H1 (cell line): Measurements from ENCODE around the gene APLN. TPM values are rescaled to one million over a fixed set of nuclear protein-coding genes. Genes with fewer than 3 reads are reported as not detected.

Source experiments
- CTCF ChIA-PET: fragments of 300-600 bp; sonication (Branson Sonifier 250); formaldehyde crosslinking; loops from one replicate; lab custom pipeline; 2021; ENCODE audit not compliant: partially characterized antibody; lab: Charles Lee
- POLR2A ChIA-PET: fragments of 300-600 bp; sonication (Branson Sonifier 250); formaldehyde crosslinking; loops from one replicate; lab custom pipeline; 2021; ENCODE audit warnings: inconsistent platforms; ENCODE audit not compliant: partially characterized antibody; lab: Charles Lee
- DNase-seq, 2 experiments: peaks; one replicate each; pipeline versions ENCODE4 v3.0.0 to v3.0.0-alpha.2; 2010 to 2022; ENCODE audit warnings: low spot score in 2 of 2, low read depth in 1 of 2, mixed read lengths in 1 of 2
- FAIRE-seq: peaks from 2 replicates; lab custom pipeline; 2011; peaks lifted over from hg19 to GRCh38; lab: Jason Lieb, UNC
- H2AFZ ChIP-seq: 2 replicates; pipeline ENCODE4 v1.8.1; 2012; ENCODE audit warnings: low read length, inconsistent platforms
- H2AK5ac ChIP-seq: 2 replicates; pipeline ENCODE4 v1.6.1; 2013; ENCODE audit warnings: low read depth, low read length
- H2BK120ac ChIP-seq: replicated peaks from 2 replicates; pipeline ENCODE3; 2013; ENCODE audit warnings: low read depth, low read length, inconsistent platforms
- H2BK12ac ChIP-seq: 2 replicates; pipeline ENCODE4 v1.6.1; 2013; ENCODE audit warnings: low read depth, low read length
- H2BK15ac ChIP-seq: 2 replicates; pipeline ENCODE4 v1.6.1; 2013; ENCODE audit warnings: low read length
- H2BK20ac ChIP-seq: 2 replicates; pipeline ENCODE4 v1.6.1; 2013; ENCODE audit warnings: low read length
- H2BK5ac ChIP-seq: 2 replicates; pipeline ENCODE4 v1.6.1; 2013; ENCODE audit warnings: low read depth, low read length
- H3K14ac ChIP-seq: 2 replicates; pipeline ENCODE4 v1.6.1; 2013; ENCODE audit warnings: inconsistent platforms; ENCODE audit not compliant: insufficient read length
- H3K18ac ChIP-seq: 2 replicates; pipeline ENCODE4 v1.6.1; 2013; ENCODE audit warnings: low read length; ENCODE audit errors: extremely low read depth
- H3K23ac ChIP-seq: 2 replicates; pipeline ENCODE4 v1.6.1; 2013; ENCODE audit warnings: inconsistent platforms; ENCODE audit not compliant: insufficient read length
- H3K23me2 ChIP-seq: 2 replicates; pipeline ENCODE4 v1.6.1; 2013; ENCODE audit warnings: low read depth, low read length
- H3K27ac ChIP-seq: 2 replicates; pipeline ENCODE4 v1.6.1; 2011; ENCODE audit warnings: low read depth, low read length, inconsistent platforms
- H3K27me3 ChIP-seq, 4 experiments: replicated peaks in 1 of 4; 1 replicate in 1 of 4; 2 replicates in 3 of 4; pipeline versions ENCODE4 v1.6.1 to v1.8.1; 2011 to 2013; ENCODE audit warnings: low read length in 3 of 4, mild to moderate bottlenecking in 3 of 4, inconsistent platforms in 2 of 4, mixed read lengths in 2 of 4, moderate library complexity in 1 of 4; ENCODE audit not compliant: control insufficient read depth in 3 of 4, insufficient read depth in 3 of 4; ENCODE audit errors: extremely low read depth in 1 of 4
- H3K36me3 ChIP-seq, 4 experiments: 2 replicates each; pipeline versions ENCODE4 v1.6.1 to v1.8.1; 2011 to 2013; ENCODE audit warnings: mild to moderate bottlenecking in 4 of 4, low read length in 3 of 4, moderate library complexity in 2 of 4, control low read depth in 1 of 4, inconsistent platforms in 1 of 4; ENCODE audit not compliant: insufficient read depth in 4 of 4, control insufficient read depth in 2 of 4
- H3K4ac ChIP-seq: replicated peaks from 2 replicates; pipeline ENCODE3; 2013; ENCODE audit warnings: low read length, low read depth, mixed read lengths, inconsistent platforms; ENCODE audit not compliant: insufficient read length
- H3K4me1 ChIP-seq, 4 experiments: replicated peaks in 1 of 4; 1 replicate in 1 of 4; 2 replicates in 3 of 4; pipeline versions ENCODE4 v1.6.1 to v1.8.1; 2011 to 2013; ENCODE audit warnings: low read length in 3 of 4, inconsistent platforms in 2 of 4, mixed read lengths in 1 of 4; ENCODE audit not compliant: insufficient read depth in 4 of 4, control insufficient read depth in 3 of 4
- H3K4me2 ChIP-seq, 2 experiments: 2 replicates each; pipeline versions ENCODE4 v1.6.1 to v1.8.1; 2011 to 2013; ENCODE audit warnings: low read depth in 2 of 2, low read length in 2 of 2, control low read depth in 1 of 2, inconsistent platforms in 1 of 2, mild to moderate bottlenecking in 1 of 2; ENCODE audit not compliant: insufficient read depth in 1 of 2
- H3K4me3 ChIP-seq, 4 experiments: fragments of 200-600, 300-600 bp in 1 of 4; sonication (generic), shearing (Covaris generic), sonication (Bioruptor Twin) in 1 of 4; 2 replicates each; pipeline versions ENCODE4 v1.5.1 to v1.8.1; 2011 to 2016; ENCODE audit warnings: low read length in 4 of 4, low read depth in 3 of 4, control low read depth in 2 of 4, inconsistent platforms in 2 of 4, mild to moderate bottlenecking in 2 of 4, mixed read lengths in 1 of 4, moderate library complexity in 1 of 4; ENCODE audit not compliant: insufficient read depth in 2 of 4; ENCODE audit errors: extremely low read depth in 1 of 4
- H3K56ac ChIP-seq: replicated peaks from 2 replicates; pipeline ENCODE3; 2013; ENCODE audit warnings: low read depth, mild to moderate bottlenecking, mixed read lengths, low read length, inconsistent platforms; ENCODE audit not compliant: insufficient read length
- H3K79me1 ChIP-seq: 2 replicates; pipeline ENCODE4 v1.6.1; 2013; ENCODE audit warnings: low read depth, low read length, control low read depth
- H3K79me2 ChIP-seq, 2 experiments: 2 replicates each; pipeline versions ENCODE4 v1.6.1 to v1.8.1; 2012 to 2013; ENCODE audit warnings: low read length in 2 of 2, mild to moderate bottlenecking in 2 of 2, inconsistent platforms in 1 of 2; ENCODE audit not compliant: insufficient read depth in 2 of 2, control insufficient read depth in 1 of 2
- H3K9ac ChIP-seq, 4 experiments: replicated peaks in 1 of 4; 1 replicate in 1 of 4; 2 replicates in 3 of 4; pipeline versions ENCODE4 v1.6.1 to v1.8.1; 2011 to 2013; ENCODE audit warnings: low read depth in 3 of 4, low read length in 3 of 4, control low read depth in 2 of 4, mild to moderate bottlenecking in 2 of 4, moderate library complexity in 2 of 4, inconsistent platforms in 1 of 4; ENCODE audit errors: extremely low read depth in 1 of 4
- H3K9me3 ChIP-seq, 2 experiments: 2 replicates each; pipeline versions ENCODE4 v1.6.1 to v1.8.1; 2012 to 2013; ENCODE audit warnings: mild to moderate bottlenecking in 2 of 2, moderate library complexity in 2 of 2, control low read depth in 1 of 2, inconsistent platforms in 1 of 2, low read depth in 1 of 2, low read length in 1 of 2, mixed read lengths in 1 of 2; ENCODE audit not compliant: insufficient read depth in 2 of 2
- H4K20me1 ChIP-seq, 2 experiments: replicated peaks in 1 of 2; 2 replicates each; pipeline versions ENCODE3 to v1.8.1; 2011 to 2013; ENCODE audit warnings: inconsistent platforms in 2 of 2, low read length in 2 of 2, mild to moderate bottlenecking in 1 of 2; ENCODE audit not compliant: insufficient read depth in 2 of 2, control insufficient read depth in 1 of 2
- H4K5ac ChIP-seq: 2 replicates; pipeline ENCODE4 v1.6.1; 2013; ENCODE audit warnings: low read length, low read depth, mixed read lengths, inconsistent platforms; ENCODE audit not compliant: insufficient read length
- H4K8ac ChIP-seq: 2 replicates; pipeline ENCODE4 v1.8.0; 2013; ENCODE audit warnings: mild to moderate bottlenecking, moderate library complexity, low read length, inconsistent platforms; ENCODE audit not compliant: insufficient read depth; ENCODE audit errors: extremely low read depth
- H4K91ac ChIP-seq: replicated peaks from 2 replicates; pipeline ENCODE3; 2013; ENCODE audit warnings: low read length, mixed read lengths, inconsistent platforms; ENCODE audit not compliant: insufficient read length
- ASH2L ChIP-seq: fragments of 200-600, 300-600 bp; sonication (generic); IDR thresholded peaks from one replicate; pipeline ENCODE4 v1.7.1; 2017; ENCODE audit warnings: low read length
- CBX5 ChIP-seq: fragments of 300-800, 300-1000 bp; sonication (generic); IDR thresholded peaks from 2 replicates; pipeline ENCODE4 v1.7.1; 2016; ENCODE audit warnings: antibody characterized with exemption, low read length, low read depth
- CTCF ChIP-seq, 3 experiments: IDR thresholded peaks; 1 replicate in 2 of 3; 2 replicates in 1 of 3; pipeline versions ENCODE4 v1.5.1 to v1.6.1; 2011; ENCODE audit warnings: low read length in 3 of 3, mild to moderate bottlenecking in 3 of 3, inconsistent platforms in 2 of 3, low read depth in 1 of 3, moderate library complexity in 1 of 3; ENCODE audit not compliant: insufficient read depth in 1 of 3; ENCODE audit errors: control extremely low read depth in 1 of 3
- JUND ChIP-seq: IDR thresholded peaks from 2 replicates; pipeline ENCODE4 v1.6.1; 2011; ENCODE audit warnings: mild to moderate bottlenecking, improper control_type of control experiment, low read length
- MAFK ChIP-seq: IDR thresholded peaks from 2 replicates; pipeline ENCODE4 v1.6.1; 2012; ENCODE audit warnings: low read depth, mild to moderate bottlenecking, improper control_type of control experiment, low read length
- RAD21 ChIP-seq, 2 experiments: IDR thresholded peaks in 1 of 2; conservative IDR thresholded peaks in 1 of 2; 2 replicates each; pipeline ENCODE4 v1.6.1; 2011; ENCODE audit warnings: low read depth in 2 of 2, low read length in 2 of 2, improper control_type of control experiment in 1 of 2, inconsistent platforms in 1 of 2, mild to moderate bottlenecking in 1 of 2, moderate library complexity in 1 of 2
- SIN3A ChIP-seq, 2 experiments: IDR thresholded peaks in 1 of 2; conservative IDR thresholded peaks in 1 of 2; 2 replicates each; pipeline ENCODE4 v1.6.1; 2011 to 2012; ENCODE audit warnings: low read length in 2 of 2, improper control_type of control experiment in 1 of 2, low read depth in 1 of 2, mild to moderate bottlenecking in 1 of 2
- ZNF274 ChIP-seq: IDR thresholded peaks from 2 replicates; pipeline ENCODE4 v1.7.0; 2012; ENCODE audit warnings: low read length, borderline replicate concordance; ENCODE audit errors: extremely low read depth
- WGBS, 2 experiments: shearing (Covaris generic) in 1 of 2; methylation state at CpG; one replicate each; pipeline versions ENCODE4 v1.1.6 to v1.1.7; 2013 to 2015; ENCODE audit warnings: low lambda C conversion rate in 2 of 2, mixed read lengths in 2 of 2, inconsistent platforms in 1 of 2, low coverage in 1 of 2, missing lambda C conversion rate in 1 of 2; ENCODE audit not compliant: insufficient replicate concordance in 2 of 2, insufficient coverage in 1 of 2, insufficient read length in 1 of 2; ENCODE audit errors: extremely low coverage in 1 of 2, missing lambda C conversion rate in 1 of 2; 5-methylcytosine and 5-hydroxymethylcytosine counted together
- polyA plus RNA-seq, 7 experiments: library from polyadenylated mRNA; depleted of rRNA in 3 of 7; stranded (reverse) in 5 of 7; unstranded in 2 of 7; fragments of >200 nt in 5 of 7; fragments of 200-250 nt in 2 of 7; gene quantifications; 1 replicate in 5 of 7; 2 replicates in 1 of 7; 4 replicates in 1 of 7; pipeline versions ENCODE4 v1.2.1 to v1.2.3, GENCODE V29; 2011 to 2013; ENCODE audit warnings: missing spikeins in 2 of 7, mixed read lengths in 2 of 7
- total RNA-seq: library from RNA; stranded (reverse); fragmentation: NEBNext Ultra II Directional; extraction: Animal tissue kit (Norgen Biotek cat#: 25700); gene quantifications from 2 replicates; pipeline ENCODE4 v1.2.1, GENCODE V29; 2021

APLN gene
- total and polyA plus RNA-seq, 2 of the 8 experiments (the other 6 are each of a cell fraction or from before 2014, with no cell fraction given), result 1.1 to 1.8 TPM

GRCh38 chrX:129649268-129650182, 5.2 kb downstream of the APLN start:
- H3K23me2 ChIP-seq, result peaks cover 6% of the 10 kb centered on the region; the same call in 1 of the 2 replicates
- no peaks in the 10 kb centered on the region for H3K79me1 ChIP-seq
- H3K18ac ChIP-seq, result no peak overlapping the region
- H3K4me2 ChIP-seq, result no peak overlapping the region
- no peak overlapping the region for H3K4ac ChIP-seq
- H3K56ac ChIP-seq, result no peak overlapping the region
- H3K4me1 ChIP-seq, result peaks cover 0 to 9% (median 5%) of the 10 kb centered on the region in 4 experiments; a peak in 4 of 7 replicates
- H2BK120ac ChIP-seq, result no peak overlapping the region
- H4K91ac ChIP-seq, result no peak overlapping the region
- no peak overlapping the region for H3K23ac ChIP-seq
- H4K8ac ChIP-seq, result no peak overlapping the region
- no peaks in the 10 kb centered on the region for H3K9me3 ChIP-seq
- WGBS, 2 experiments, result 77% methylated on average over 9 of the region's 9 CpGs; no CpG with 5 or more reads in 1 of the 2 experiments
- no peak overlapping the region for H2BK12ac ChIP-seq
- H3K36me3 ChIP-seq, result no peaks in the 10 kb centered on the region
- H3K9ac ChIP-seq, result no peak overlapping the region
- H3K27ac ChIP-seq, result no peak overlapping the region
- H3K4me3 ChIP-seq, result no peak overlapping the region
- no peak for DNase-seq
- FAIRE-seq, result no peak
- H4K20me1 ChIP-seq, result no peaks in the 10 kb centered on the region
- no peak overlapping the region for H2BK15ac ChIP-seq
- ChIA-PET POLR2A (interaction anchor here (0.6 kb wide), 1 partner anchor 1500 kb away, joined by 3 read pairs; no protein-coding TSS in a partner anchor), CTCF (interaction anchor here (0.9 to 1.3 kb wide), 2 partner anchors 9 to 124 kb away, joined by 3 read pairs; no protein-coding TSS in a partner anchor)
- H3K79me2 ChIP-seq, result no peaks in the 10 kb centered on the region
- H2BK5ac ChIP-seq, result no peak overlapping the region
- no peak overlapping the region for H2AK5ac ChIP-seq
- H2BK20ac ChIP-seq, result no peak overlapping the region
- no peak overlapping the region for H4K5ac ChIP-seq
- H3K27me3 ChIP-seq, result peaks cover 14 to 47% (median 40%) of the 10 kb centered on the region in 4 experiments
- H3K14ac ChIP-seq, result no peak overlapping the region
- no peak overlapping the region for H2AFZ ChIP-seq
- no peak for TF ChIP-seq JUND
- no peak for TF ChIP-seq CBX5
- no peak for TF ChIP-seq MAFK
- no peak for TF ChIP-seq CTCF (IDR thresholded peaks at IDR 0.05; ENCODE audit: control extremely low read depth in 1 of 3, insufficient read depth in 1 of 3, low read depth in 1 of 3, low read length in 3 of 3)
- no peak for TF ChIP-seq SIN3A (conservative IDR thresholded peaks at IDR 0.05 in 1 of 2, IDR thresholded peaks at IDR 0.05 in 1 of 2; ENCODE audit: low read depth in 1 of 2, low read length in 2 of 2)
- TF ChIP-seq ASH2L, result no peak
- TF ChIP-seq RAD21 (IDR thresholded peaks at IDR 0.05 in 1 of 2, conservative IDR thresholded peaks at IDR 0.05 in 1 of 2; ENCODE audit: low read depth in 2 of 2, low read length in 2 of 2), result no peak
- no peak for TF ChIP-seq ZNF274
